Measurements from ENCODE around the gene GCNT3.
A peak's percentile ranks its signal among the peaks of the same experiment; 100 is the strongest.
"Not testable (repeated sequence)": the region's sequence is repeated elsewhere in the genome, so short reads cannot be mapped to it uniquely, and the experiment has no call there.

GCNT3 gene

GRCh38 chr15:59614153-59614552, 2.6 kb downstream of the GCNT3 start:
- H3K4me3 ChIP-seq (ENCODE audit: low read depth, low read length): no peak overlapping the region
- no peak for DNase-seq (ENCODE audit: low read depth)
- no peak for TF ChIP-seq CTCF (IDR thresholded peaks at IDR 0.05; ENCODE audit: low read depth, low read length, missing control alignments)
- in situ Hi-C loops (cut with HindIII; ENCODE audit: low sequenced_read_pairs): no loop called here

- DNase-seq (ENCODE audit: low read depth): no peak
- in situ Hi-C loops (cut with HindIII; ENCODE audit: low sequenced_read_pairs): no loop called here
- no peak overlapping the region for H3K4me3 ChIP-seq (ENCODE audit: low read depth, low read length)
- no peak for TF ChIP-seq CTCF (IDR thresholded peaks at IDR 0.05; ENCODE audit: low read depth, low read length, missing control alignments)
Measured at GRCh38 chr15:59615661-59616060, 4.1 kb downstream of the GCNT3 start.

- no peak for DNase-seq (ENCODE audit: low read depth)
- no peak overlapping the region for H3K4me3 ChIP-seq (ENCODE audit: low read depth, low read length)
- no peak for TF ChIP-seq CTCF (IDR thresholded peaks at IDR 0.05; ENCODE audit: low read depth, low read length, missing control alignments)
- in situ Hi-C loops (cut with HindIII; ENCODE audit: low sequenced_read_pairs): no loop called here
Measured at GRCh38 chr15:59616379-59616778, 4.8 kb downstream of the GCNT3 start.

- in situ Hi-C loops (cut with HindIII; ENCODE audit: low sequenced_read_pairs): no loop called here
- no peak overlapping the region for H3K4me3 ChIP-seq (ENCODE audit: low read depth, low read length)
- DNase-seq (ENCODE audit: low read depth): no peak
- TF ChIP-seq CTCF (IDR thresholded peaks at IDR 0.05; ENCODE audit: low read depth, low read length, missing control alignments): no peak
Measured at GRCh38 chr15:59618406-59618805, 6.8 kb downstream of the GCNT3 start.

- no peak for DNase-seq (ENCODE audit: low read depth)
- no peak overlapping the region for H3K4me3 ChIP-seq (ENCODE audit: low read depth, low read length)
- in situ Hi-C loops (cut with HindIII; ENCODE audit: low sequenced_read_pairs): no loop called here
- peak; percentile 47 for TF ChIP-seq CTCF (IDR thresholded peaks at IDR 0.05; ENCODE audit: low read depth, low read length, missing control alignments)
Measured at GRCh38 chr15:59622289-59622688, 10.7 kb downstream of the GCNT3 start.

GRCh38 chr15:59632714-59633113, 21.1 kb downstream of the GCNT3 start:
- in situ Hi-C loops (cut with HindIII; ENCODE audit: low sequenced_read_pairs): no loop called here
- peak; percentile 59 for TF ChIP-seq CTCF (IDR thresholded peaks at IDR 0.05; ENCODE audit: low read depth, low read length, missing control alignments)
- DNase-seq (ENCODE audit: low read depth): no peak
- no peak overlapping the region for H3K4me3 ChIP-seq (ENCODE audit: low read depth, low read length)

- in situ Hi-C loops (cut with HindIII; ENCODE audit: low sequenced_read_pairs): no loop called here
- no peak for TF ChIP-seq CTCF (IDR thresholded peaks at IDR 0.05; ENCODE audit: low read depth, low read length, missing control alignments)
- no peak overlapping the region for H3K4me3 ChIP-seq (ENCODE audit: low read depth, low read length)
- DNase-seq (ENCODE audit: low read depth): no peak
Measured at GRCh38 chr15:59636184-59636583, 24.6 kb downstream of the GCNT3 start.

- in situ Hi-C loops (cut with HindIII; ENCODE audit: low sequenced_read_pairs); H3K4me3 ChIP-seq (ENCODE audit: low read depth, low read length); DNase-seq (ENCODE audit: low read depth): not testable (repeated sequence)
Measured at GRCh38 chr15:59637507-59637906, 25.9 kb downstream of the GCNT3 start.

All from astrocyte of the cerebellum (primary cell).